Measurements from ENCODE around the gene TUT7. TPM values are rescaled to one million over a fixed set of nuclear protein-coding genes. Genes with fewer than 3 reads are reported as not detected.

TUT7 gene
- total RNA-seq, 1 donor from 2014 or later = 24.5 TPM

- no peak overlapping the region for H3K4me3 Mint-ChIP-seq (ENCODE audit: low read depth)
- H3K9me3 Mint-ChIP-seq (ENCODE audit: low read depth) = peaks cover 7% of the 10 kb centered on the region
- TF ChIP-seq CTCF (IDR thresholded peaks at IDR 0.05; ENCODE audit: unreplicated experiment) = no peak
- no peak for DNase-seq (ENCODE audit: low spot score, unreplicated experiment)
- H3K27ac Mint-ChIP-seq = peak overlapping the region; percentile 52
- H3K36me3 Mint-ChIP-seq (ENCODE audit: insufficient read depth) = peaks cover 41% of the 10 kb centered on the region
- no peaks in the 10 kb centered on the region for H3K4me1 Mint-ChIP-seq (ENCODE audit: low read depth)
- H3K27me3 Mint-ChIP-seq = no peaks in the 10 kb centered on the region
These were observed 20.6 kb downstream of the TUT7 start for GRCh38 chr9:86333651-86334050.

- TF ChIP-seq CTCF (IDR thresholded peaks at IDR 0.05; ENCODE audit: unreplicated experiment) = no peak
- no peaks in the 10 kb centered on the region for H3K4me1 Mint-ChIP-seq (ENCODE audit: low read depth)
- H3K36me3 Mint-ChIP-seq (ENCODE audit: insufficient read depth) = peaks cover 27% of the 10 kb centered on the region
- no peak for DNase-seq (ENCODE audit: low spot score, unreplicated experiment)
- peaks cover 7% of the 10 kb centered on the region for H3K9me3 Mint-ChIP-seq (ENCODE audit: low read depth)
- H3K27me3 Mint-ChIP-seq = no peaks in the 10 kb centered on the region
- H3K27ac Mint-ChIP-seq = no peak overlapping the region
- no peak overlapping the region for H3K4me3 Mint-ChIP-seq (ENCODE audit: low read depth)
These were observed 24.0 kb downstream of the TUT7 start for GRCh38 chr9:86330186-86330585.

GRCh38 chr9:86329649-86330048 lies 24.6 kb downstream of the TUT7 start:
- Mint-ChIP-seq H3K27ac (peak overlapping the region; percentile 64), H3K36me3 (ENCODE audit: insufficient read depth) (peaks cover 26% of the 10 kb centered on the region), H3K27me3 (no peaks in the 10 kb centered on the region)

GRCh38 chr9:86328156-86328555 lies 26.1 kb downstream of the TUT7 start:
- Mint-ChIP-seq H3K27ac (no peak overlapping the region), H3K36me3 (ENCODE audit: insufficient read depth) (peaks cover 21% of the 10 kb centered on the region), H3K9me3 (ENCODE audit: low read depth) (peaks cover 7% of the 10 kb centered on the region), H3K4me1 (ENCODE audit: low read depth) (no peaks in the 10 kb centered on the region), H3K4me3 (ENCODE audit: low read depth) (no peak overlapping the region), H3K27me3 (no peaks in the 10 kb centered on the region)
- DNase-seq (ENCODE audit: low spot score, unreplicated experiment) = no peak
- TF ChIP-seq CTCF (IDR thresholded peaks at IDR 0.05; ENCODE audit: unreplicated experiment) = no peak

More at GRCh38 chr9:86329649-86330048, 24.6 kb downstream of the TUT7 start:
- no peak for TF ChIP-seq CTCF (IDR thresholded peaks at IDR 0.05; ENCODE audit: unreplicated experiment)
- no peak for DNase-seq (ENCODE audit: low spot score, unreplicated experiment)
- Mint-ChIP-seq H3K9me3 (ENCODE audit: low read depth) (peaks cover 7% of the 10 kb centered on the region), H3K4me3 (ENCODE audit: low read depth) (no peak overlapping the region), H3K4me1 (ENCODE audit: low read depth) (no peaks in the 10 kb centered on the region)

- H3K27me3 Mint-ChIP-seq = no peaks in the 10 kb centered on the region
- H3K9me3 Mint-ChIP-seq (ENCODE audit: low read depth) = no peaks in the 10 kb centered on the region
- no peak for DNase-seq (ENCODE audit: low spot score, unreplicated experiment)
- no peak for TF ChIP-seq CTCF (IDR thresholded peaks at IDR 0.05; ENCODE audit: unreplicated experiment)
- H3K4me1 Mint-ChIP-seq (ENCODE audit: low read depth) = no peaks in the 10 kb centered on the region
- H3K4me3 Mint-ChIP-seq (ENCODE audit: low read depth) = no peak overlapping the region
- no peak overlapping the region for H3K27ac Mint-ChIP-seq
- peaks cover 18% of the 10 kb centered on the region for H3K36me3 Mint-ChIP-seq (ENCODE audit: insufficient read depth)
These were observed 27.7 kb downstream of the TUT7 start for GRCh38 chr9:86326536-86326935.

Data from progenitor cell of endocrine pancreas (in vitro differentiated cells).